B cell (primary cell): ENCODE results near the gene LMO7. TPM values are rescaled to one million over a fixed set of nuclear protein-coding genes. Genes with fewer than 3 reads are reported as not detected.

Experiments used
- ATAC-seq: fragments of 200-7000 bp; cut with Tn5 transposase; one replicate; pipeline ENCODE4 v1.10.0; 2021; ENCODE audit warnings: low read depth, mild to moderate bottlenecking, moderate number of reproducible peaks, moderate library complexity
- CTCF ChIA-PET: fragments of 350-600 bp; sonication (Branson Sonifier 250); formaldehyde crosslinking; loops from one replicate; lab custom pipeline; 2021; ENCODE audit warnings: antibody characterized with exemption, inconsistent platforms; lab: Charles Lee
- POLR2A ChIA-PET: fragments of 350-600 bp; sonication (Branson Sonifier 250); formaldehyde crosslinking; loops from one replicate; lab custom pipeline; 2021; ENCODE audit warnings: antibody characterized with exemption; lab: Charles Lee
- DNase-seq: peaks from one replicate; pipeline ENCODE4 v3.0.0; 2013
- H2AFZ ChIP-seq: 2 replicates; pipeline ENCODE4 v1.6.1; 2012; ENCODE audit warnings: mild to moderate bottlenecking, low read depth, low read length; ENCODE audit not compliant: insufficient read depth, poor library complexity, severe bottlenecking
- H3K27ac ChIP-seq, 2 donors: 1 replicate in 1 of 2; 2 replicates in 1 of 2; pipeline ENCODE4 v1.5.1; 2012 to 2013; ENCODE audit warnings: low read length in 2 of 2, mild to moderate bottlenecking in 2 of 2, moderate library complexity in 1 of 2
- H3K27me3 ChIP-seq, 4 experiments: fragments of 200-600 bp in 1 of 4; sonication (generic) in 1 of 4; replicated peaks in 1 of 4; 1 replicate in 2 of 4; 2 replicates in 2 of 4; pipeline versions ENCODE4 v1.6.1 to v1.7.0; 2013 to 2016; ENCODE audit warnings: low read length in 3 of 4, mild to moderate bottlenecking in 2 of 4, mixed read lengths in 1 of 4, moderate library complexity in 1 of 4; ENCODE audit not compliant: insufficient read depth in 4 of 4, control insufficient read depth in 3 of 4; ENCODE audit errors: control extremely low read depth in 1 of 4
- H3K36me3 ChIP-seq, 2 experiments: replicated peaks in 1 of 2; 1 replicate in 1 of 2; 2 replicates in 1 of 2; pipeline versions ENCODE4 v1.6.1 to v1.7.1; 2013; ENCODE audit warnings: low read length in 1 of 2; ENCODE audit not compliant: insufficient read depth in 2 of 2, control insufficient read depth in 1 of 2; ENCODE audit errors: control extremely low read depth in 1 of 2, extremely low read depth in 1 of 2
- H3K4me1 ChIP-seq, 2 donors: fragments of 200-600 bp in 1 of 2; sonication (generic) in 1 of 2; 1 replicate in 1 of 2; 2 replicates in 1 of 2; pipeline versions ENCODE4 v1.5.1 to v1.6.1; 2013 to 2017; ENCODE audit warnings: low read length in 2 of 2; ENCODE audit not compliant: control insufficient read depth in 2 of 2, insufficient read depth in 2 of 2
- H3K4me2 ChIP-seq: replicated peaks from 2 replicates; pipeline ENCODE3; 2012; ENCODE audit warnings: mild to moderate bottlenecking, low read depth, low read length; ENCODE audit not compliant: poor library complexity, severe bottlenecking
- H3K4me3 ChIP-seq, 5 experiments: fragments of 200-600 bp in 1 of 5; sonication (generic) in 1 of 5; 1 replicate in 3 of 5; 2 replicates in 2 of 5; pipeline versions ENCODE4 v1.5.1 to v1.7.0; 2011 to 2016; ENCODE audit warnings: low read length in 4 of 5, mild to moderate bottlenecking in 4 of 5, low read depth in 2 of 5, control low read depth in 1 of 5, moderate library complexity in 1 of 5; ENCODE audit not compliant: insufficient read depth in 1 of 5; ENCODE audit errors: control extremely low read depth in 1 of 5, extremely low read depth in 1 of 5
- H3K79me2 ChIP-seq: fragments of 200-600 bp; sonication (generic); one replicate; pipeline ENCODE4 v1.6.0; 2016; ENCODE audit warnings: low read length; ENCODE audit not compliant: control insufficient read depth, insufficient read depth
- H3K9ac ChIP-seq: fragments of 200-600 bp; sonication (generic); 2 replicates; pipeline ENCODE4 v1.6.1; 2017; ENCODE audit warnings: mild to moderate bottlenecking, low read length, moderate library complexity
- H3K9me3 ChIP-seq, 3 donors: one replicate each; pipeline versions ENCODE4 v1.6.1 to v1.7.1; 2013; ENCODE audit warnings: low read length in 2 of 3; ENCODE audit not compliant: control insufficient read depth in 2 of 3, insufficient read depth in 1 of 3; ENCODE audit errors: control extremely low read depth in 1 of 3
- H4K20me1 ChIP-seq: 2 replicates; pipeline ENCODE4 v1.6.0; 2012; ENCODE audit warnings: mild to moderate bottlenecking, low read length; ENCODE audit not compliant: insufficient read depth, control insufficient read depth, poor library complexity, severe bottlenecking
- H3K27ac Mint-ChIP-seq: one replicate; pipeline ENCODE4 v1.8.0; 2021; ENCODE audit warnings: mixed read lengths
- H3K27me3 Mint-ChIP-seq: one replicate; pipeline ENCODE4 v1.8.0; 2021; ENCODE audit warnings: mixed read lengths
- H3K4me1 Mint-ChIP-seq: one replicate; pipeline ENCODE4 v1.8.0; 2021; ENCODE audit warnings: mixed read lengths
- H3K4me3 Mint-ChIP-seq: one replicate; pipeline ENCODE4 v1.8.0; 2021; ENCODE audit warnings: mixed read lengths
- H3K9me3 Mint-ChIP-seq: one replicate; pipeline ENCODE4 v1.8.0; 2022; ENCODE audit warnings: mixed read lengths; ENCODE audit not compliant: insufficient read depth
- CTCF ChIP-seq: fragments of 200-600 bp; IDR thresholded peaks from one replicate; pipeline ENCODE4 v1.8.0; 2022; ENCODE audit warnings: antibody characterized with exemption, mild to moderate bottlenecking
- EZH2 ChIP-seq: IDR thresholded peaks from 2 replicates; pipeline ENCODE4 v1.6.1; 2012; ENCODE audit warnings: borderline replicate concordance, low read depth, mild to moderate bottlenecking, moderate library complexity, low read length; ENCODE audit not compliant: insufficient read depth, poor library complexity, severe bottlenecking
- WGBS: methylation state at CpG from one replicate; pipeline ENCODE4 v1.1.5; 2013; ENCODE audit warnings: missing lambda C conversion rate; ENCODE audit not compliant: insufficient coverage; 5-methylcytosine and 5-hydroxymethylcytosine counted together
- intact Hi-C: fragments of 100-400 bp; cut with micrococcal nuclease; formaldehyde crosslinking; loops from one replicate; pipeline ENCODE4 v1.10.0; 2022
- polyA plus RNA-seq: library from polyadenylated mRNA; depleted of rRNA; stranded (reverse); fragments of >200 nt; gene quantifications from 2 replicates; pipeline ENCODE4 v1.2.3, GENCODE V29; 2012
- total RNA-seq, 2 donors: library from RNA; stranded (reverse); fragments of 120-200 nt in 1 of 2; gene quantifications; 1 replicate in 1 of 2; 2 replicates in 1 of 2; pipeline versions ENCODE4 v1.2.3 to v1.2.4, GENCODE V29; 2013 to 2022

The LMO7 gene
- total and polyA plus RNA-seq, 2 donors (not counting 1 experiment from before 2014, with no cell fraction given) = 7.8 to 17.4 TPM

GRCh38 chr13:75785130-75785529 lies 149.0 kb downstream of the LMO7 start:
- Mint-ChIP-seq H3K27me3 (no peaks in the 10 kb centered on the region), H3K4me1 (no peaks in the 10 kb centered on the region), H3K27ac (no peak overlapping the region), H3K4me3 (no peak overlapping the region), H3K9me3 (peaks cover 5% of the 10 kb centered on the region)
- Histone ChIP-seq H3K9ac (no peak overlapping the region), H3K27ac (no peak overlapping the region), H2AFZ (no peak overlapping the region), H4K20me1 (no peaks in the 10 kb centered on the region), H3K36me3 (no peaks in the 10 kb centered on the region), H3K4me1 (no peaks in the 10 kb centered on the region), H3K4me3 (no peak overlapping the region), H3K4me2 (no peak overlapping the region), H3K9me3 (peaks cover 0 to 2% (median 1%) of the 10 kb centered on the region in 3 donors), H3K79me2 (no peaks in the 10 kb centered on the region), H3K27me3 (no peaks in the 10 kb centered on the region)
- ATAC-seq (no peak), DNase-seq (no peak)
- ChIA-PET CTCF (no interaction called here), POLR2A (no interaction called here)
- TF ChIP-seq EZH2 (no peak), CTCF (no peak)
- intact Hi-C loops = no loop called here

- WGBS = 100% methylated on average over 2 of the region's 7 CpGs
- CTCF ChIA-PET = no interaction called here
- Mint-ChIP-seq H3K4me1 (no peaks in the 10 kb centered on the region), H3K4me3 (no peak overlapping the region), H3K9me3 (peaks cover 4% of the 10 kb centered on the region), H3K27me3 (no peaks in the 10 kb centered on the region), H3K27ac (no peak overlapping the region)
- intact Hi-C loops = no loop called here
- Histone ChIP-seq H2AFZ (no peak overlapping the region), H3K4me2 (no peak overlapping the region), H3K79me2 (no peaks in the 10 kb centered on the region), H3K27me3 (no peaks in the 10 kb centered on the region), H3K9ac (no peak overlapping the region), H3K36me3 (no peaks in the 10 kb centered on the region), H4K20me1 (no peaks in the 10 kb centered on the region), H3K4me3 (no peak overlapping the region), H3K4me1 (no peaks in the 10 kb centered on the region), H3K27ac (no peak overlapping the region), H3K9me3 (no peaks in the 10 kb centered on the region)
- TF ChIP-seq EZH2 = no peak
- TF ChIP-seq CTCF = no peak
- ATAC-seq (no peak), DNase-seq (no peak)
- POLR2A ChIA-PET = no interaction called here
Observed at GRCh38 chr13:75787249-75787928, 151.3 kb downstream of the LMO7 start.
